HepG2 (cell line): ENCODE data around the gene BICDL2. TPM values are rescaled to one million over a fixed set of nuclear protein-coding genes. Genes with fewer than 3 reads are reported as not detected.
A peak's percentile ranks its signal among the peaks of the same experiment; 100 is the strongest.

Experiments
- ARID2 ChIP-seq: sonication (generic); formaldehyde crosslinking; IDR thresholded peaks from 2 replicates; pipeline ENCODE4 v1.8.1; 2022; ENCODE audit warnings: mild to moderate bottlenecking, missing genetic modification reagents, borderline replicate concordance
- ATRX ChIP-seq: sonication (generic); formaldehyde crosslinking; IDR thresholded peaks from 2 replicates; pipeline ENCODE4 v1.4.0; 2020; ENCODE audit warnings: missing genetic modification reagents, borderline replicate concordance
- DNMT3B ChIP-seq: conservative IDR thresholded peaks from 2 replicates; pipeline ENCODE4 v1.6.1; 2016; ENCODE audit warnings: missing biosample characterization, control low read depth
- FLYWCH1 ChIP-seq: sonication (generic); formaldehyde crosslinking; IDR thresholded peaks from 2 replicates; pipeline ENCODE4 v1.8.1; 2023; ENCODE audit warnings: mild to moderate bottlenecking, missing genetic modification reagents
- FOXC1 ChIP-seq: sonication (generic); formaldehyde crosslinking; IDR thresholded peaks from 2 replicates; pipeline ENCODE4 v1.8.0; 2022; ENCODE audit warnings: mild to moderate bottlenecking, missing genetic modification reagents, borderline replicate concordance
- HNRNPK ChIP-seq: fragments of 200-400 bp; formaldehyde crosslinking; IDR thresholded peaks from 2 replicates; pipeline ENCODE4 v1.6.1; 2018; ENCODE audit warnings: low read length, low read depth, moderate library complexity, mild to moderate bottlenecking; ENCODE audit not compliant: poor library complexity, severe bottlenecking
- JUN ChIP-seq: sonication (generic); formaldehyde crosslinking; IDR thresholded peaks from 2 replicates; pipeline ENCODE4 v1.4.0; 2020; ENCODE audit warnings: mild to moderate bottlenecking, missing genetic modification reagents
- PRMT3 ChIP-seq: sonication (generic); formaldehyde crosslinking; IDR thresholded peaks from 2 replicates; pipeline ENCODE4 v1.8.1; 2022; ENCODE audit warnings: low read depth, mild to moderate bottlenecking, moderate library complexity, missing genetic modification reagents, borderline replicate concordance
- RFX5 ChIP-seq: IDR thresholded peaks from 2 replicates; pipeline ENCODE4 v1.6.1; 2011; ENCODE audit warnings: low read depth, low read length, improper control_type of control experiment
- TBL1XR1 ChIP-seq: fragments of 150-350 bp; IDR thresholded peaks from 2 replicates; pipeline ENCODE4 v1.6.1; 2014; ENCODE audit warnings: borderline replicate concordance, low read length; ENCODE audit not compliant: partially characterized antibody
- ZFP82 ChIP-seq: sonication (generic); formaldehyde crosslinking; IDR thresholded peaks from 2 replicates; pipeline ENCODE4 v1.5.1; 2020; ENCODE audit warnings: mild to moderate bottlenecking, missing genetic modification reagents, borderline replicate concordance
- ZIK1 ChIP-seq: sonication (generic); formaldehyde crosslinking; IDR thresholded peaks from 2 replicates; pipeline ENCODE4 v1.5.0; 2020; ENCODE audit warnings: mild to moderate bottlenecking, low read depth, missing genetic modification reagents, borderline replicate concordance
- ZNF383 ChIP-seq: sonication (generic); formaldehyde crosslinking; IDR thresholded peaks from 2 replicates; pipeline ENCODE4 v1.4.0; 2020; ENCODE audit warnings: missing genetic modification reagents, mild to moderate bottlenecking, borderline replicate concordance
- polyA plus RNA-seq, 8 experiments: library from polyadenylated mRNA; depleted of rRNA in 3 of 8; stranded (reverse) in 7 of 8; unstranded in 1 of 8; fragments of >200 nt; fragmentation: Illumina TruSeq in 4 of 8; extraction: Trizol in 4 of 8; gene quantifications; 2 replicates each; pipeline versions ENCODE4 v1.2.1 to v1.2.3, GENCODE V29; 2011 to 2016; ENCODE audit warnings: low read depth in 4 of 8, missing spikeins in 1 of 8, mixed read lengths in 1 of 8; ENCODE audit not compliant: insufficient read depth in 1 of 8
- total RNA-seq, 5 experiments: library from RNA; depleted of rRNA; stranded (reverse); fragments of >200 nt; fragmentation: Illumina TruSeq; extraction: Trizol; gene quantifications; 2 replicates each; pipeline ENCODE4 v1.2.3, GENCODE V29; 2016; ENCODE audit warnings: low read depth in 1 of 5
- TF ChIP-seq, protein P1 (sequence below): sonication (generic); formaldehyde crosslinking; IDR thresholded peaks from one replicate; pipeline ENCODE4 v1.5.1; 2020; ENCODE audit warnings: mild to moderate bottlenecking, missing genetic modification reagents; ENCODE audit errors: not compliant biosample characterization
- TF ChIP-seq, protein P2 (sequence below): IDR thresholded peaks from 2 replicates; pipeline ENCODE4 v1.6.1; 2012; ENCODE audit warnings: low read length, improper control_type of control experiment
- TF ChIP-seq, protein P3 (sequence below): sonication (generic); formaldehyde crosslinking; IDR thresholded peaks from 2 replicates; pipeline ENCODE4 v1.4.0; 2020; ENCODE audit warnings: mild to moderate bottlenecking, low read depth, missing genetic modification reagents

Gene BICDL2
- total and polyA plus RNA-seq, 2 of the 13 experiments (the other 11 are each of a cell fraction or from before 2014, with no cell fraction given), result 0.12 TPM; not detected in 1

- TF ChIP-seq FOXC1 (CRISPR knock-in tag) (no peak), FLYWCH1 (CRISPR knock-in tag) (0 out of 2 replicates have a peak, but pooled peaks have one; percentile 17), HNRNPK (no peak), ATRX (CRISPR knock-in tag) (no peak), ZFP82 (CRISPR knock-in tag) (no peak), ZIK1 (no peak), DNMT3B (CRISPR knock-in tag) (no peak), PRMT3 (CRISPR knock-in tag) (no peak), TBL1XR1 (peak; percentile 74), JUN (CRISPR knock-in tag) (peak; percentile 100), ARID2 (CRISPR knock-in tag) (peak; percentile 64; the same call in 1 of the 2 replicates), RFX5 (no peak), ZNF383 (CRISPR knock-in tag) (no peak)
- TF ChIP-seq, protein P1, sequence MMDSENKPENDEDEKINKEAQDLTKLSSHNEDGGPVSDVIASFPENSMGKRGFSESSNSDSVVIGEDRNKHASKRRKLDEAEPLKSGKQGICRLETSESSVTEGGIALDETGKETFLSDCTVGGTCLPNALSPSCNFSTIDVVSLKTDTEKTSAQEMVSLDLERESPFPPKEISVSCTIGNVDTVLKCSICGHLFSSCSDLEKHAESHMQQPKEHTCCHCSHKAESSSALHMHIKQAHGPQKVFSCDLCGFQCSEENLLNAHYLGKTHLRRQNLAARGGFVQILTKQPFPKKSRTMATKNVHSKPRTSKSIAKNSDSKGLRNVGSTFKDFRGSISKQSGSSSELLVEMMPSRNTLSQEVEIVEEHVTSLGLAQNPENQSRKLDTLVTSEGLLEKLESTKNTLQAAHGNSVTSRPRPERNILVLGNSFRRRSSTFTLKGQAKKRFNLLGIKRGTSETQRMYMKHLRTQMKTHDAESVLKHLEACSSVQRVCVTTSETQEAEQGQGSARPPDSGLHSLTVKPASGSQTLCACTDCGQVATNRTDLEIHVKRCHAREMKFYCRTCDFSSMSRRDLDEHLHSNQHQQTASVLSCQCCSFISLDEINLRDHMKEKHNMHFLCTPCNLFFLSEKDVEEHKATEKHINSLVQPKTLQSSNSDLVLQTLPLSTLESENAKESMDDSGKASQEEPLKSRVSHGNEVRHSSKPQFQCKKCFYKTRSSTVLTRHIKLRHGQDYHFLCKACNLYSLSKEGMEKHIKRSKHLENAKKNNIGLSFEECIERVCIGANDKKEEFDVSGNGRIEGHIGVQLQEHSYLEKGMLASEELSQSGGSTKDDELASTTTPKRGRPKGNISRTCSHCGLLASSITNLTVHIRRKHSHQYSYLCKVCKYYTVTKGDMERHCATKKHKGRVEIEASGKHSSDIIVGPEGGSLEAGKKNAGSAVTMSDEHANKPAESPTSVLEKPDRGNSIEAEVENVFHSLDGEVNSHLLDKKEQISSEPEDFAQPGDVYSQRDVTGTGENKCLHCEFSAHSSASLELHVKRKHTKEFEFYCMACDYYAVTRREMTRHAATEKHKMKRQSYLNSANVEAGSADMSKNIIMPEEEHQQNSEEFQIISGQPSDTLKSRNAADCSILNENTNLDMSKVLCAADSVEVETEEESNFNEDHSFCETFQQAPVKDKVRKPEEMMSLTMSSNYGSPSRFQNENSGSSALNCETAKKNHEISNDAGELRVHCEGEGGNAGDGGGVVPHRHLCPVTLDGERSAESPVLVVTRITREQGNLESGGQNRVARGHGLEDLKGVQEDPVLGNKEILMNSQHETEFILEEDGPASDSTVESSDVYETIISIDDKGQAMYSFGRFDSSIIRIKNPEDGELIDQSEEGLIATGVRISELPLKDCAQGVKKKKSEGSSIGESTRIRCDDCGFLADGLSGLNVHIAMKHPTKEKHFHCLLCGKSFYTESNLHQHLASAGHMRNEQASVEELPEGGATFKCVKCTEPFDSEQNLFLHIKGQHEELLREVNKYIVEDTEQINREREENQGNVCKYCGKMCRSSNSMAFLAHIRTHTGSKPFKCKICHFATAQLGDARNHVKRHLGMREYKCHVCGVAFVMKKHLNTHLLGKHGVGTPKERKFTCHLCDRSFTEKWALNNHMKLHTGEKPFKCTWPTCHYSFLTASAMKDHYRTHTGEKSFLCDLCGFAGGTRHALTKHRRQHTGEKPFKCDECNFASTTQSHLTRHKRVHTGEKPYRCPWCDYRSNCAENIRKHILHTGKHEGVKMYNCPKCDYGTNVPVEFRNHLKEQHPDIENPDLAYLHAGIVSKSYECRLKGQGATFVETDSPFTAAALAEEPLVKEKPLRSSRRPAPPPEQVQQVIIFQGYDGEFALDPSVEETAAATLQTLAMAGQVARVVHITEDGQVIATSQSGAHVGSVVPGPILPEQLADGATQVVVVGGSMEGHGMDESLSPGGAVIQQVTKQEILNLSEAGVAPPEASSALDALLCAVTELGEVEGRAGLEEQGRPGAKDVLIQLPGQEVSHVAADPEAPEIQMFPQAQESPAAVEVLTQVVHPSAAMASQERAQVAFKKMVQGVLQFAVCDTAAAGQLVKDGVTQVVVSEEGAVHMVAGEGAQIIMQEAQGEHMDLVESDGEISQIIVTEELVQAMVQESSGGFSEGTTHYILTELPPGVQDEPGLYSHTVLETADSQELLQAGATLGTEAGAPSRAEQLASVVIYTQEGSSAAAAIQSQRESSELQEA (CRISPR knock-in tag), result no peak
- TF ChIP-seq, protein P2, sequence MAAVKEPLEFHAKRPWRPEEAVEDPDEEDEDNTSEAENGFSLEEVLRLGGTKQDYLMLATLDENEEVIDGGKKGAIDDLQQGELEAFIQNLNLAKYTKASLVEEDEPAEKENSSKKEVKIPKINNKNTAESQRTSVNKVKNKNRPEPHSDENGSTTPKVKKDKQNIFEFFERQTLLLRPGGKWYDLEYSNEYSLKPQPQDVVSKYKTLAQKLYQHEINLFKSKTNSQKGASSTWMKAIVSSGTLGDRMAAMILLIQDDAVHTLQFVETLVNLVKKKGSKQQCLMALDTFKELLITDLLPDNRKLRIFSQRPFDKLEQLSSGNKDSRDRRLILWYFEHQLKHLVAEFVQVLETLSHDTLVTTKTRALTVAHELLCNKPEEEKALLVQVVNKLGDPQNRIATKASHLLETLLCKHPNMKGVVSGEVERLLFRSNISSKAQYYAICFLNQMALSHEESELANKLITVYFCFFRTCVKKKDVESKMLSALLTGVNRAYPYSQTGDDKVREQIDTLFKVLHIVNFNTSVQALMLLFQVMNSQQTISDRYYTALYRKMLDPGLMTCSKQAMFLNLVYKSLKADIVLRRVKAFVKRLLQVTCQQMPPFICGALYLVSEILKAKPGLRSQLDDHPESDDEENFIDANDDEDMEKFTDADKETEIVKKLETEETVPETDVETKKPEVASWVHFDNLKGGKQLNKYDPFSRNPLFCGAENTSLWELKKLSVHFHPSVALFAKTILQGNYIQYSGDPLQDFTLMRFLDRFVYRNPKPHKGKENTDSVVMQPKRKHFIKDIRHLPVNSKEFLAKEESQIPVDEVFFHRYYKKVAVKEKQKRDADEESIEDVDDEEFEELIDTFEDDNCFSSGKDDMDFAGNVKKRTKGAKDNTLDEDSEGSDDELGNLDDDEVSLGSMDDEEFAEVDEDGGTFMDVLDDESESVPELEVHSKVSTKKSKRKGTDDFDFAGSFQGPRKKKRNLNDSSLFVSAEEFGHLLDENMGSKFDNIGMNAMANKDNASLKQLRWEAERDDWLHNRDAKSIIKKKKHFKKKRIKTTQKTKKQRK, result no peak
- TF ChIP-seq, protein P3, sequence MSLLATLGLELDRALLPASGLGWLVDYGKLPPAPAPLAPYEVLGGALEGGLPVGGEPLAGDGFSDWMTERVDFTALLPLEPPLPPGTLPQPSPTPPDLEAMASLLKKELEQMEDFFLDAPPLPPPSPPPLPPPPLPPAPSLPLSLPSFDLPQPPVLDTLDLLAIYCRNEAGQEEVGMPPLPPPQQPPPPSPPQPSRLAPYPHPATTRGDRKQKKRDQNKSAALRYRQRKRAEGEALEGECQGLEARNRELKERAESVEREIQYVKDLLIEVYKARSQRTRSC (CRISPR knock-in tag), result no peak
Measured at GRCh38 chr16:3020604-3021448, 15.9 kb downstream of the BICDL2 start (continued).
